GM06990 (cell line): ENCODE measurements around the gene NGEF.

Experiments
- DNase-seq: peaks from one replicate; pipeline ENCODE4 v3.0.0-alpha.2; 2011; ENCODE audit not compliant: insufficient read length; ENCODE audit errors: extremely low read depth
- H3K27me3 ChIP-seq: replicated peaks from 2 replicates; pipeline ENCODE4 v1.6.0; 2011; ENCODE audit warnings: low read length; ENCODE audit not compliant: control insufficient read depth, insufficient read depth
- H3K36me3 ChIP-seq: 2 replicates; pipeline ENCODE4 v1.5.1; 2011; ENCODE audit warnings: low read length; ENCODE audit not compliant: control insufficient read depth, insufficient read depth
- H3K4me3 ChIP-seq: replicated peaks from 2 replicates; pipeline ENCODE4 v1.5.1; 2011; ENCODE audit warnings: low read depth, mild to moderate bottlenecking, control low read depth, low read length
- TF ChIP-seq, protein P1 (sequence below): IDR thresholded peaks from 2 replicates; pipeline ENCODE4 v1.5.1; 2011; ENCODE audit warnings: low read length, control low read depth, mild to moderate bottlenecking, inconsistent platforms; ENCODE audit not compliant: insufficient read depth, poor library complexity, severe bottlenecking

Gene NGEF

DNA sequence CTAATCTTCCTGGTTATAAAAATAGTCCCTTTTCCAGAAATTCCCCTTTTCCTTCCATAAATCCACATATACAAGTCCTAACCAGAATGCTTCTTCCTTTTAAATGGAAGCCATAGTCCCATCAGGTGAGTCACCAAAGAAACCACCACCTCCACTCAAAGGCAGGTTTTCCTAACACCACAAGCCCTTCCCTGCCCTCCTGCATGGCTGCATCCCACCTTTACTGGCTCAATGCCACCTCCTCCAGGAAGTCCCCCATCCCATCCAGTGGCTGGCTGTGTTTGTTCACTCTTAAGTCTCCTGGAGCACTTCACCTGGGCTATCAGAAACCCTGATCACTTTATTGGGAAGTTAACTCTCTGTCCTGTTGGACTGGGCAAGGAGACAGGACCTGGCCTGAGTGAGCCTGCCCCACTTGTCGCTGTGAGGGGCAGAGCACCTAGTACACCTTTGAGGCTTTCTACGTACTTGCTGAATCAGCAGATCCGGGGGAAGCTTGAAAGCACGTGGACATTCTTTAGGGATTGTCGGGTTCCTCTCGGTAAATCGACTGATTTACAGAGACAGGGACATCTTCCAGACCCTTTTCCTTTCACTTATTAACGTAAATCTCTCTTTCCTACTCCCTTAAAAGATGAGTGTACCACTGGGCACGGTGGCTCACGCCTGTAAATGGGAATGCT, 71.0 kb downstream of the NGEF start:
- TF ChIP-seq, protein P1, sequence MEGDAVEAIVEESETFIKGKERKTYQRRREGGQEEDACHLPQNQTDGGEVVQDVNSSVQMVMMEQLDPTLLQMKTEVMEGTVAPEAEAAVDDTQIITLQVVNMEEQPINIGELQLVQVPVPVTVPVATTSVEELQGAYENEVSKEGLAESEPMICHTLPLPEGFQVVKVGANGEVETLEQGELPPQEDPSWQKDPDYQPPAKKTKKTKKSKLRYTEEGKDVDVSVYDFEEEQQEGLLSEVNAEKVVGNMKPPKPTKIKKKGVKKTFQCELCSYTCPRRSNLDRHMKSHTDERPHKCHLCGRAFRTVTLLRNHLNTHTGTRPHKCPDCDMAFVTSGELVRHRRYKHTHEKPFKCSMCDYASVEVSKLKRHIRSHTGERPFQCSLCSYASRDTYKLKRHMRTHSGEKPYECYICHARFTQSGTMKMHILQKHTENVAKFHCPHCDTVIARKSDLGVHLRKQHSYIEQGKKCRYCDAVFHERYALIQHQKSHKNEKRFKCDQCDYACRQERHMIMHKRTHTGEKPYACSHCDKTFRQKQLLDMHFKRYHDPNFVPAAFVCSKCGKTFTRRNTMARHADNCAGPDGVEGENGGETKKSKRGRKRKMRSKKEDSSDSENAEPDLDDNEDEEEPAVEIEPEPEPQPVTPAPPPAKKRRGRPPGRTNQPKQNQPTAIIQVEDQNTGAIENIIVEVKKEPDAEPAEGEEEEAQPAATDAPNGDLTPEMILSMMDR, result no peak
- Histone ChIP-seq H3K27me3 (no peaks in the 10 kb centered on the region; the same call in 1 of the 2 replicates), H3K4me3 (no peak overlapping the region), H3K36me3 (no peaks in the 10 kb centered on the region)
- no peak for DNase-seq

DNA sequence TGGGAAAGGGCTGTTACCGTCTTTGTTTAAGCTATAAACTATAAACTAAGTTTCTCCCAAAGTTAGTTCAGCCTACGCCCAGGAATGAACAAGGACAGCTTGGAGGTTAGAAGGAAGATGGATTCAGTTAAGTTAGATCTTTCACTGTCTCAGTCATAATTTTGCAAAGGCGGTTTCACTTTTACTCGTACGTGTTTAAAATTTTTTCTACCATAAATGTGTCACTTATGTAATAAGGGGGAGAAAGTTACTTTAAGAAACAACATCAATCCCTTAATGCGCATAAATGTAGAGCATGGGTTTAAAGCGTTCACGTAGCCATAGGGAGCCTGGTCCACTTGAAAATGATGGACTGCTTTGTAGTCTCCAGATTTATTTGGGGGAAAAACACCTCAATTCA, 71.7 kb downstream of the NGEF start:
- Histone ChIP-seq H3K4me3 (no peak overlapping the region), H3K27me3 (no peaks in the 10 kb centered on the region; the same call in 1 of the 2 replicates), H3K36me3 (no peaks in the 10 kb centered on the region)
- TF ChIP-seq, protein P1, result no peak
- no peak for DNase-seq

DNA sequence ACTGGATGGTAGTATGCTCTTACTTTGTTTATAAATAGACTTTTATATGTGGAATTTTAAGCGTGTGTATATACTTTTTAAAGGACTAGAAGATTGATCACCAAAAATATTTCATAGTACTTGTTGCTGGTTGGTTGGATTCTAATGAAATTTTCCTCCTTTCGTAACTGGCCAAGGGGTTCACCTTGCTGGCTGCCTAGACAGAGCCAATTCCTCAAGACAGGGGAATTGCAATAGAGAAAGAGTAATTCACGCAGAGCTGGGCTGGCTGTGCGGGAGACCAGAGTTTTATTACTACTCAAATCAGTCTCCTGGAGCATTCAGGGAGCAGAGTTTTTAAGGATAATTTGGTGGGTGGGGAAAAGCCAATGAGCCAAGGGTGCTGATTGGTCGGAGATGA, 72.3 kb downstream of the NGEF start:
- TF ChIP-seq, protein P1, result no peak
- no peaks in the 10 kb centered on the region; the same call in 1 of the 2 replicates for H3K27me3 ChIP-seq
- no peaks in the 10 kb centered on the region for H3K36me3 ChIP-seq
- H3K4me3 ChIP-seq, result no peak overlapping the region
- no peak for DNase-seq

DNA sequence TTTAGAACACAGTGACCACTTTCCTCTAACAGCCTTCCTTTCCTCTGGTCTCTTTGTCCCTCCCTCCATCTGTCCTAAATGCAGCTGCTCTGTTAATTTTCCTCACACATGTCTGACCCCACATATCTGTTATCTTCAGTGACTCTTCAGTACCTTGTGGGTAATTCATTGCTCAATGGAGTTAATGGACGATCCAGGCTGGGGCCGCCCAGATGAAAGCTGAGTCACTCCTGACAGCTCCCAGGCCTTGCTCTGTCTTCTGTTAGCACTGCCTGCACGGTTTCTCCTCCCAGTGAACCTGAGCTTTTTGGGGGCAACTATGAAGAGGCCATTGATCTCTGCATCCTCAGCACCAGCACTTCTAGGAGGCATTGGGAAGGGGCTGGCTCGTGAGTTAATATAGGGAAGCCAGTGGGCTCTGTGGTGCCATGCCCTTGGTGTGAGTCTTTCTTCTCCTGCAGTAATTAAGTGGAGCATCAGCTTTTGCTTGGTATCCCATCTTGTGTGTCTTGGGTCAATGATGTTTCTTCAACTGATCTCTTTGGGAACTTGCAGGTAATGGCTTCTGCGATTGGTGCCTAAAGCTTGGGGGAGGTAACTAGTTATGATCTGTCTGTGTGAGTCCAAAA, 75.7 kb downstream of the NGEF start:
- TF ChIP-seq, protein P1, result no peak
- Histone ChIP-seq H3K4me3 (no peak overlapping the region), H3K27me3 (no peaks in the 10 kb centered on the region; the same call in 1 of the 2 replicates), H3K36me3 (no peaks in the 10 kb centered on the region)
- DNase-seq, result no peak

DNA sequence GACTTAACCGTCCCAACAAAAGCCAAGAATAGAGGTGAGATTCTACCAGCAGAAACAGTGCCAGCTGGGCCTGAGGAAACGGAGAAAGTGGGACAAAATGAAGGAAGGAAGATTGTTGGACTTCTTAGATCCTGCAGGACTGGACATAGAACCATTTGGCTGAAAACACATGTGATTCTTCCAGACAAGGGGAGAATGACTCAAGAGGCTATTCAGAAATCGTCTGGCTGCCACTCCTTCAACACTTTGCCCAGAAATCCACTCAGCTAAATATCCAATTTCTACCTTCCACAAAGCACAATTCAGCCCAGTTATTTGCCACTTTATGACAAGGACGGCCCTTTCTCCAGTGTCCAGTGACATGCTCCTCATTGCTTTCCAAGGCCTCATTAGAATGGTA, 81.4 kb downstream of the NGEF start:
- TF ChIP-seq, protein P1, result no peak
- Histone ChIP-seq H3K36me3 (no peaks in the 10 kb centered on the region), H3K27me3 (peaks cover 1% of the 10 kb centered on the region), H3K4me3 (no peak overlapping the region)
- no peak for DNase-seq
